Transverse colon (tissue), 4 donors: ENCODE data around the gene FANCG.

ENCODE experiments used
- CTCF ChIP-seq, 5 experiments: fragments of 200-600 bp in 3 of 5; fragments of 450-650 bp in 2 of 5; sonication (generic) in 3 of 5; IDR thresholded peaks; 1 replicate in 2 of 5; 2 replicates in 3 of 5; pipeline ENCODE4 v1.5.1; 2016 to 2017; ENCODE audit warnings: antibody characterized with exemption in 5 of 5, inconsistent platforms in 3 of 5, mild to moderate bottlenecking in 2 of 5, moderate library complexity in 1 of 5
- POLR2A ChIP-seq: fragments of 450-650 bp; IDR thresholded peaks from one replicate; pipeline ENCODE4 v1.6.1; 2016; ENCODE audit warnings: antibody characterized with exemption, mild to moderate bottlenecking, moderate library complexity
- POLR2AphosphoS5 ChIP-seq, 3 donors: sonication (generic); formaldehyde crosslinking; IDR thresholded peaks; one replicate each; pipeline ENCODE4 v1.6.1; 2016; ENCODE audit warnings: antibody characterized with exemption in 3 of 3

DNA sequence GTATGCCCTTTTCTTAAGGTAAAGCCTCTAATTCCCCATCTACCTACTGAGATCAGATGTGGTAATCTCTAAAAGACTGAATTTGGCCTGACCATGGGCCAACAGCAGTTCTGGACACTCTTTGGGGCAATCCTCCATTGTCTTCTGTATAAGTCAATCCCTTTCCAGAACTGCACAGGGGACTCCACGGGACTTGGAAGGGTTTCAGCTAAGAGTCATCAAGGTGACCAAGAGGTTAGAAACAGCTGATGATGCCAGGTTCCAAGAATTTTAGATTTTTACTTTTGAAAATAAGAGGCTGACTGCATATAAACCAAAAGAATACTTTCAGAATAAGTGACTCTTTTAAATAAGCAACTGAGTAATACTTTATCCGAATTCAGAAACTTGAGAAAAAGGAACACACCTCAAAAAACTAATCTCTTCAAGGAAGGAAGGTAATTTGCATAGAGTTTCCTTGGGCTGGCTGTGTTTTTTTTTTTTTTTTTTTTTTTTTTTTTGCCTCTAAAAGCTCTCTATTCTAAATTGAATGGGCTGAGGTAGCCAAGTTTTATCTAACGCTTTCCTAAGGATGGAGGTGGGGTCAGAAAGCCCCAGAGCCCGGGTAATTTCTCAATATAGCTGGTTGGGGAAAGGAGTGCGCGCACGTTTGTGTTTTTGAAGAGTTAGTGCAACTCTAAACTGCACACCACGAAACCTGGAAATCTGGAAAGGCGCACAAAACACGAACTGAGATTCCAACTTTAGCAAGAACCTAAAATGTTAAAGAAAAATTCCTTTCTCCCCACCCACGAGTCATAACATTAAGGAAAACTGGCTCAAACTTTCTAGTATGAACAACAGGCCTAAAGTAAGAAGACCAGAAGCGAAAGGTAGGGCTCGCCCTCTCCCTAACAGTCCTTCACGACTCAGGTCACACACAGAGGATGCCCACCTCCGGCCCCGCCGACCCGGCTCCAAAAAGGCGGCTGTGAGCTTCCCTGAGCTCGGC, 8.6 kb downstream of the FANCG start:
- TF ChIP-seq POLR2A: no peak
- no peak for TF ChIP-seq CTCF (IDR thresholded peaks at IDR 0.05)
- no peak for TF ChIP-seq POLR2AphosphoS5 (IDR thresholded peaks at IDR 0.05)
